ENCODE results near the gene HSD17B11.
A peak's percentile ranks its signal among the peaks of the same experiment; 100 is the strongest.
"Not testable (repeated sequence)": the region's sequence is repeated elsewhere in the genome, so short reads cannot be mapped to it uniquely, and the experiment has no call there.

The HSD17B11 gene

GRCh38 chr4:87405211-87405820 is 14.3 kb upstream of the HSD17B11 start:
- no peak for DNase-seq

- not testable (repeated sequence) for DNase-seq
These were observed 12.7 kb upstream of the HSD17B11 start for GRCh38 chr4:87403732-87404131.

- no peak for DNase-seq
These were observed 9.0 kb upstream of the HSD17B11 start for GRCh38 chr4:87399954-87400353.

- no peak for DNase-seq
These were observed 8.2 kb upstream of the HSD17B11 start for GRCh38 chr4:87399148-87399547.

GRCh38 chr4:87395851-87396250 is 4.9 kb upstream of the HSD17B11 start:
- not testable (repeated sequence) for DNase-seq

- DNase-seq, result not testable (repeated sequence)
These were observed 4.1 kb upstream of the HSD17B11 start for GRCh38 chr4:87395073-87395472.

- no peak for DNase-seq
These were observed 1.2 kb upstream of the HSD17B11 start for GRCh38 chr4:87392183-87392582.

- no peak for DNase-seq
These were observed 627 bp upstream of the HSD17B11 start for GRCh38 chr4:87391576-87392054.

- DNase-seq, result no peak
These were observed 467 bp downstream of the HSD17B11 start for GRCh38 chr4:87390551-87390890.

GRCh38 chr4:87390055-87390454 is 933 bp downstream of the HSD17B11 start:
- DNase-seq, result not testable (repeated sequence)

- DNase-seq, result no peak
These were observed 2.1 kb downstream of the HSD17B11 start for GRCh38 chr4:87388901-87389300.

- no peak for DNase-seq
These were observed 3.8 kb downstream of the HSD17B11 start for GRCh38 chr4:87387237-87387636.

- DNase-seq, result not testable (repeated sequence)
These were observed 6.4 kb downstream of the HSD17B11 start for GRCh38 chr4:87384466-87385132.

GRCh38 chr4:87382931-87383330 is 8.1 kb downstream of the HSD17B11 start:
- no peak for DNase-seq

GRCh38 chr4:87382116-87382515 is 8.9 kb downstream of the HSD17B11 start:
- DNase-seq, result no peak

GRCh38 chr4:87377816-87378215 is 13.2 kb downstream of the HSD17B11 start:
- DNase-seq, result no peak

GRCh38 chr4:87375719-87376291 is 15.2 kb downstream of the HSD17B11 start:
- peak; percentile 10 for DNase-seq

GRCh38 chr4:87370068-87370467 is 20.9 kb downstream of the HSD17B11 start:
- no peak for DNase-seq

- no peak for DNase-seq
These were observed 24.3 kb downstream of the HSD17B11 start for GRCh38 chr4:87366521-87367162.

GRCh38 chr4:87365348-87365747 is 25.6 kb downstream of the HSD17B11 start:
- no peak for DNase-seq

GRCh38 chr4:87363552-87363951 is 27.4 kb downstream of the HSD17B11 start:
- DNase-seq, result no peak

- DNase-seq, result no peak
These were observed 30.6 kb downstream of the HSD17B11 start for GRCh38 chr4:87360338-87360935.

GRCh38 chr4:87359258-87359657 is 31.7 kb downstream of the HSD17B11 start:
- DNase-seq, result no peak
